Type B pancreatic cell (in vitro differentiated cells): ENCODE data around the gene LZTS2. TPM values are rescaled to one million over a fixed set of nuclear protein-coding genes. Genes with fewer than 3 reads are reported as not detected.

Experiments
- DNase-seq: peaks from one replicate; pipeline ENCODE4 v3.0.0; 2021; ENCODE audit warnings: mixed read lengths; ENCODE audit not compliant: unreplicated experiment; ENCODE audit errors: extremely low spot score
- H3K27ac Mint-ChIP-seq: 2 replicates; pipeline ENCODE4 v1.8.0; 2021; ENCODE audit warnings: mild to moderate bottlenecking, mixed read lengths
- H3K27me3 Mint-ChIP-seq: 2 replicates; pipeline ENCODE4 v1.8.0; 2021; ENCODE audit warnings: mixed read lengths
- H3K36me3 Mint-ChIP-seq: 2 replicates; pipeline ENCODE4 v1.8.0; 2021; ENCODE audit warnings: mixed read lengths
- H3K4me1 Mint-ChIP-seq: one replicate; pipeline ENCODE4 v1.8.0; 2021; ENCODE audit warnings: mixed read lengths; ENCODE audit not compliant: unreplicated experiment
- H3K4me3 Mint-ChIP-seq: 2 replicates; pipeline ENCODE4 v1.8.0; 2021; ENCODE audit warnings: mild to moderate bottlenecking, mixed read lengths
- H3K9me3 Mint-ChIP-seq: 2 replicates; pipeline ENCODE4 v1.8.0; 2021; ENCODE audit warnings: mixed read lengths
- CTCF ChIP-seq: fragments of 200-600 bp; sonication (generic); conservative IDR thresholded peaks from 2 replicates; pipeline ENCODE4 v1.5.0; 2021; ENCODE audit warnings: antibody characterized with exemption, mild to moderate bottlenecking
- total RNA-seq: library from RNA; stranded (reverse); gene quantifications from 2 replicates; pipeline ENCODE4 v1.2.1, GENCODE V29; 2021; ENCODE audit warnings: low replicate concordance

LZTS2 gene
- total RNA-seq, 1 donor from 2014 or later: 86.6 TPM

GRCh38 chr10:100984672-100985177 lies 14.9 kb upstream of the LZTS2 start:
- TF ChIP-seq CTCF: no peak
- peaks cover 22% of the 10 kb centered on the region for H3K4me1 Mint-ChIP-seq
- H3K27ac Mint-ChIP-seq: no peak overlapping the region
- peaks cover 9% of the 10 kb centered on the region for H3K36me3 Mint-ChIP-seq
- no peak overlapping the region for H3K4me3 Mint-ChIP-seq
- H3K27me3 Mint-ChIP-seq: no peaks in the 10 kb centered on the region
- H3K9me3 Mint-ChIP-seq: no peaks in the 10 kb centered on the region
- no peak for DNase-seq

GRCh38 chr10:100985336-100985735 lies 14.3 kb upstream of the LZTS2 start:
- no peak overlapping the region for H3K27ac Mint-ChIP-seq
- DNase-seq: no peak
- peak overlapping the region; percentile 98 for H3K4me3 Mint-ChIP-seq
- H3K36me3 Mint-ChIP-seq: peaks cover 10% of the 10 kb centered on the region
- no peaks in the 10 kb centered on the region for H3K9me3 Mint-ChIP-seq
- H3K4me1 Mint-ChIP-seq: peaks cover 23% of the 10 kb centered on the region
- no peak for TF ChIP-seq CTCF
- no peaks in the 10 kb centered on the region for H3K27me3 Mint-ChIP-seq

GRCh38 chr10:100986623-100986951 lies 13.0 kb upstream of the LZTS2 start:
- peak overlapping the region; percentile 92 for H3K27ac Mint-ChIP-seq
- H3K27me3 Mint-ChIP-seq: no peaks in the 10 kb centered on the region
- H3K4me1 Mint-ChIP-seq: peaks cover 25% of the 10 kb centered on the region
- no peak for DNase-seq
- TF ChIP-seq CTCF: no peak
- H3K9me3 Mint-ChIP-seq: no peaks in the 10 kb centered on the region
- H3K36me3 Mint-ChIP-seq: peaks cover 20% of the 10 kb centered on the region
- peak overlapping the region; percentile 98 for H3K4me3 Mint-ChIP-seq

- Mint-ChIP-seq H3K4me3 (peak within 1 kb of the TSS; percentile 98), H3K4me1 (peaks cover 25% of the 10 kb centered on the region), H3K36me3 (peaks cover 20% of the 10 kb centered on the region), H3K9me3 (no peaks in the 10 kb centered on the region), H3K27me3 (no peaks in the 10 kb centered on the region), H3K27ac (peak within 1 kb of the TSS; percentile 92)
- no peak for TF ChIP-seq CTCF
- DNase-seq: peak; percentile 87
Measured at GRCh38 chr10:100986952-100987684, 12.5 kb upstream of the LZTS2 start, which contains the start of the genes MRPL43 and TWNK. Gene MRPL43 (minus strand): TSS chr10:100987497. CDS start chr10:100987443, 54 bp downstream. Gene TWNK (plus strand): TSS chr10:100987543. CDS start chr10:100988211, 668 bp downstream.

- H3K9me3 Mint-ChIP-seq: no peaks in the 10 kb centered on the region
- no peak for TF ChIP-seq CTCF
- DNase-seq: no peak
- no peaks in the 10 kb centered on the region for H3K27me3 Mint-ChIP-seq
- H3K4me1 Mint-ChIP-seq: peaks cover 25% of the 10 kb centered on the region
- H3K4me3 Mint-ChIP-seq: peak overlapping the region; percentile 98
- peaks cover 20% of the 10 kb centered on the region for H3K36me3 Mint-ChIP-seq
- peak overlapping the region; percentile 92 for H3K27ac Mint-ChIP-seq
Measured at GRCh38 chr10:100987685-100988049, 11.9 kb upstream of the LZTS2 start.
